ENCODE measurements around the gene ELOVL1.

DNA sequence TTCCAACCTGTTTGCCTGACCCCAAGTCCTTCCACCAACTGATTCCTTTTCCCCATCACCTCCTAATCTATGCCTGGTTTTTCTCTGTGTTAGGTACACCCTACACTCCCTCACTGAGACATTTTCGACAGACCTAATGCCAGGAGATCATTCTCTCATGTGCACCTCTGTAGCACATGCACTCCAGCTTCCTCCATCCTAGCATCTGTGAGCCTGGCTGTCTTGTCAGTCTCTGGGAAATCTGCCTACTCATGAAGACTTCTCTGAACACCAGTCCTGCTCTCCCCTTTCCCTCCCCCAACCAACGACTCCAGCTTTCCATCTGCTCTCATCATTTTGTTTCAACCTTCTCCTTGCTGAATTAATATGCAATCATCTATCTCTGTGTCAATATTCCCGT, 20.8 kb upstream of the ELOVL1 start:
- TF ChIP-seq, protein P1, sequence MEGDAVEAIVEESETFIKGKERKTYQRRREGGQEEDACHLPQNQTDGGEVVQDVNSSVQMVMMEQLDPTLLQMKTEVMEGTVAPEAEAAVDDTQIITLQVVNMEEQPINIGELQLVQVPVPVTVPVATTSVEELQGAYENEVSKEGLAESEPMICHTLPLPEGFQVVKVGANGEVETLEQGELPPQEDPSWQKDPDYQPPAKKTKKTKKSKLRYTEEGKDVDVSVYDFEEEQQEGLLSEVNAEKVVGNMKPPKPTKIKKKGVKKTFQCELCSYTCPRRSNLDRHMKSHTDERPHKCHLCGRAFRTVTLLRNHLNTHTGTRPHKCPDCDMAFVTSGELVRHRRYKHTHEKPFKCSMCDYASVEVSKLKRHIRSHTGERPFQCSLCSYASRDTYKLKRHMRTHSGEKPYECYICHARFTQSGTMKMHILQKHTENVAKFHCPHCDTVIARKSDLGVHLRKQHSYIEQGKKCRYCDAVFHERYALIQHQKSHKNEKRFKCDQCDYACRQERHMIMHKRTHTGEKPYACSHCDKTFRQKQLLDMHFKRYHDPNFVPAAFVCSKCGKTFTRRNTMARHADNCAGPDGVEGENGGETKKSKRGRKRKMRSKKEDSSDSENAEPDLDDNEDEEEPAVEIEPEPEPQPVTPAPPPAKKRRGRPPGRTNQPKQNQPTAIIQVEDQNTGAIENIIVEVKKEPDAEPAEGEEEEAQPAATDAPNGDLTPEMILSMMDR (IDR thresholded peaks at IDR 0.05): no peak
- no peak for TF ChIP-seq POLR2A (IDR thresholded peaks at IDR 0.05)

All from esophagus squamous epithelium (tissue), 4 donors.